Prostate gland (tissue), 2 donors: ENCODE results near the gene SLC23A1.

ENCODE experiments used
- CTCF ChIP-seq, 4 experiments: fragments of 200-600 bp in 2 of 4; fragments of 450-650 bp in 2 of 4; sonication (generic) in 2 of 4; IDR thresholded peaks; 1 replicate in 3 of 4; 2 replicates in 1 of 4; pipeline ENCODE4 v1.5.1; 2016 to 2019; ENCODE audit warnings: antibody characterized with exemption in 4 of 4, mild to moderate bottlenecking in 2 of 4, moderate library complexity in 2 of 4
- POLR2A ChIP-seq: fragments of 450-650 bp; IDR thresholded peaks from one replicate; pipeline ENCODE4 v1.6.1; 2016; ENCODE audit warnings: antibody characterized with exemption, mild to moderate bottlenecking
- POLR2AphosphoS5 ChIP-seq: sonication (generic); formaldehyde crosslinking; IDR thresholded peaks from one replicate; pipeline ENCODE4 v1.6.1; 2017; ENCODE audit warnings: antibody characterized with exemption

DNA sequence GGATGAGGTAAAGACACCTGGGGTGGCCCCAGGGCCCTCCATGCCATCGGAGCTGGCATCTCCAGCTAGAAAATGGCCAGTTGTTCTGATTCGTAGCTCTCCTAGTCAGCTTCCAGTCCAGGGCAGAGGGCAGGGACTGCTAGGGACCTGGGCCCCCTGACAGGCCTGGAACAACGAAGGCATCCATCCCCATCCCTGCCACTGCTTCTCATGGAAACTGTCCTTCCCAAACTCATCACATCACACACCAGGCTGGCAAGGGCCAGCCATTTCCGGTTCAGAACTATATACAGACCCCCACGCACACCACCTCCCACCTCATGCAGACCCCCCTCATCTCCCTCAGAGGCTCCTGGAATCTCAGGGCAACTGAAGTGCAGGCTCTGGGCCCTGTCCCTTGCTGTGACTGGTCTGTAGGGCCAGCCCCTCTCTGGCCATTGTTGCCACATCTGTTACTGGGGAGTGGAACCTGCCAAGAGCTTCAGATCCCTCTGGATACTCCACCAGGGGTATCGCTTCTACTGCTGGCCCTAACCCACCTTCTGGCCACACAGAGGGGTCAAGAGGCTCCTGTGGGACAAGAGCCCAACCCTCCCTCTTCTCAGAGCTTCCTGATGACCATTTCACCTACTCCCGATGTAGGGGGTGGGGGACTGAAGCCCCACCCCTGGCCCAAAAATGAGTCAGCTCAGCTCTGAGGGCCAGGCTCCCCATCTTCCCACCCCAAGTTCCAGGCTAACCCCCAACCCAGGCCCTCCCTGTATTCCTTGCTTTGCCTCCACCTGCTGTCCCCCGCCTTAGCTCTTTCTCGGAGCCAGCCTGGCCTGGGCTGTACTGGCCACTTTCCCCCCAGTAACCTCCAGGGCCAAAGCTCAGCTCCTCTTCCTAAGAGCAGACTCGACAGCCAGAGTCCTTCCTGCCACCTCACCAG, 7.8 kb upstream of the SLC23A1 start:
- TF ChIP-seq CTCF (IDR thresholded peaks at IDR 0.05) (no peak), POLR2A (no peak), POLR2AphosphoS5 (no peak)
